K562 (cell line): Measurements from ENCODE around the gene GGACT. TPM values are rescaled to one million over a fixed set of nuclear protein-coding genes. Genes with fewer than 3 reads are reported as not detected.

Source experiments
- ATF2 ChIP-seq: sonication (generic); formaldehyde crosslinking; IDR thresholded peaks from 2 replicates; pipeline ENCODE4 v1.8.1; 2022; ENCODE audit warnings: missing genetic modification reagents
- CBFA2T3 ChIP-seq: fragments of 450-650 bp; IDR thresholded peaks from 2 replicates; pipeline ENCODE4 v1.6.1; 2017
- CEBPB ChIP-seq: fragments of 450-650 bp; IDR thresholded peaks from 2 replicates; pipeline ENCODE4 v1.6.1; 2016; ENCODE audit warnings: missing genetic modification characterization, missing compliant biosample characterization
- CHD4 ChIP-seq: fragments of 200-600 bp; sonication (generic); IDR thresholded peaks from 3 replicates; pipeline ENCODE4 v1.6.1; 2012; ENCODE audit warnings: low read depth, mild to moderate bottlenecking, mixed read lengths, low read length, inconsistent platforms; ENCODE audit not compliant: insufficient read depth, insufficient replicate concordance, poor library complexity, severe bottlenecking
- CUX1 ChIP-seq: fragments of 200-800 bp; sonication (Bioruptor generic); IDR thresholded peaks from 2 replicates; pipeline ENCODE4 v1.6.1; 2016; ENCODE audit warnings: missing genetic modification characterization, missing compliant biosample characterization
- E2F6 ChIP-seq, 2 experiments: IDR thresholded peaks; 2 replicates each; pipeline ENCODE4 v1.6.1; 2011; ENCODE audit warnings: borderline replicate concordance in 1 of 2, control low read depth in 1 of 2, low read depth in 1 of 2, low read length in 1 of 2, mild to moderate bottlenecking in 1 of 2, mixed read lengths in 1 of 2, moderate library complexity in 1 of 2; ENCODE audit not compliant: insufficient read depth in 1 of 2, insufficient read length in 1 of 2, poor library complexity in 1 of 2, severe bottlenecking in 1 of 2; ENCODE audit errors: extremely low read depth in 1 of 2
- MEIS2 ChIP-seq: fragments of 450-650 bp; IDR thresholded peaks from 2 replicates; pipeline ENCODE4 v1.6.1; 2014; ENCODE audit warnings: mild to moderate bottlenecking; ENCODE audit not compliant: partially characterized antibody
- NCOR1 ChIP-seq: fragments of 450-650 bp; IDR thresholded peaks from 2 replicates; pipeline ENCODE4 v1.6.1; 2016; ENCODE audit warnings: mild to moderate bottlenecking, moderate library complexity
- NFIC ChIP-seq: fragments of 450-650 bp; IDR thresholded peaks from 2 replicates; pipeline ENCODE4 v1.6.1; 2017; ENCODE audit warnings: mild to moderate bottlenecking, inconsistent platforms
- NKRF ChIP-seq: fragments of 450-650 bp; IDR thresholded peaks from 2 replicates; pipeline ENCODE4 v1.6.1; 2016; ENCODE audit warnings: borderline replicate concordance
- NR2C1 ChIP-seq, 2 experiments: fragments of 450-650 bp; IDR thresholded peaks; 2 replicates each; pipeline ENCODE4 v1.6.1; 2017; ENCODE audit warnings: mild to moderate bottlenecking in 2 of 2, antibody characterized with exemption in 1 of 2, inconsistent platforms in 1 of 2, missing compliant biosample characterization in 1 of 2, missing genetic modification characterization in 1 of 2
- POLR2A ChIP-seq: fragments of 450-650 bp; conservative IDR thresholded peaks from 2 replicates; pipeline ENCODE4 v1.6.1; 2016
- PRMT5 ChIP-seq: sonication (generic); formaldehyde crosslinking; IDR thresholded peaks from 2 replicates; pipeline ENCODE4 v1.5.0; 2020; ENCODE audit warnings: missing genetic modification reagents
- SNAPC5 ChIP-seq: fragments of 250-450 bp; sonication (Bioruptor Pico); IDR thresholded peaks from 2 replicates; pipeline ENCODE4 v1.8.0; 2021; ENCODE audit warnings: moderate library complexity, mild to moderate bottlenecking, inconsistent platforms
- STAG1 ChIP-seq: sonication (generic); formaldehyde crosslinking; IDR thresholded peaks from 2 replicates; pipeline ENCODE4 v1.5.0; 2020; ENCODE audit warnings: missing genetic modification reagents, borderline replicate concordance
- TCF3 ChIP-seq: sonication (generic); formaldehyde crosslinking; IDR thresholded peaks from 2 replicates; pipeline ENCODE4 v1.4.0; 2020; ENCODE audit warnings: mild to moderate bottlenecking, missing genetic modification reagents
- TGIF2 ChIP-seq: sonication (generic); formaldehyde crosslinking; IDR thresholded peaks from 2 replicates; pipeline ENCODE4 v1.8.1; 2022; ENCODE audit warnings: mild to moderate bottlenecking, missing genetic modification reagents, moderate library complexity
- ZNF175 ChIP-seq: fragments of 200-800 bp; sonication (Bioruptor generic); IDR thresholded peaks from 2 replicates; pipeline ENCODE4 v1.6.1; 2016; ENCODE audit warnings: low read depth, mild to moderate bottlenecking, missing genetic modification characterization, missing compliant biosample characterization
- ZNF778 ChIP-seq: fragments of 450-650 bp; formaldehyde crosslinking; IDR thresholded peaks from 2 replicates; pipeline ENCODE4 v1.4.0; 2020; ENCODE audit warnings: mild to moderate bottlenecking, moderate library complexity
- polyA plus RNA-seq, 8 experiments: library from polyadenylated mRNA; depleted of rRNA in 4 of 8; stranded (reverse) in 5 of 8; unstranded in 3 of 8; fragments of >200 nt; fragmentation: Nextera tagmentation in 2 of 8; fragmentation: Illumina TruSeq in 1 of 8; extraction: Ambion mirVana in 2 of 8; extraction: Trizol in 1 of 8; gene quantifications; 2 replicates each; pipeline versions ENCODE4 v1.2.1 to v1.2.3, GENCODE V29; 2011 to 2014; ENCODE audit warnings: inconsistent platforms in 1 of 8, missing spikeins in 1 of 8
- total RNA-seq, 7 experiments: library from RNA; depleted of rRNA in 6 of 7; stranded (reverse); fragments of >200 nt in 6 of 7; fragmentation: Illumina TruSeq in 2 of 7; extraction: Trizol in 2 of 7; gene quantifications; 2 replicates each; pipeline versions ENCODE4 v1.2.1 to v1.2.3, GENCODE V29; 2011 to 2021; ENCODE audit warnings: low replicate concordance in 1 of 7

GGACT gene
- total and polyA plus RNA-seq, 9 of the 15 experiments (the other 6 are each of a cell fraction or from before 2014, with no cell fraction given), result 0.20 to 3.2 (median 1.7) TPM

GRCh38 chr13:100600915-100601314 lies 12.3 kb upstream of the GGACT start (continued):
- TF ChIP-seq SNAPC5 (CRISPR knock-in tag) (no peak), NR2C1 (IDR thresholded peaks at IDR 0.05) (peak; percentile 50), NR2C1 (tag; IDR thresholded peaks at IDR 0.05) (peak; percentile 45; the same call in 1 of the 2 replicates), NCOR1 (peak; percentile 65), NKRF (peak; percentile 49; the same call in 1 of the 2 replicates), ZNF778 (no peak), ZNF175 (0 out of 2 replicates have a peak, but pooled peaks have one; percentile 45), CBFA2T3 (peak; percentile 84), E2F6 (IDR thresholded peaks at IDR 0.05; ENCODE audit: borderline replicate concordance in 1 of 2, extremely low read depth in 1 of 2, insufficient read depth in 1 of 2, insufficient read length in 1 of 2, low read depth in 1 of 2, low read length in 1 of 2, poor library complexity in 1 of 2, severe bottlenecking in 1 of 2) (peak; percentile 13 to 18), TCF3 (CRISPR knock-in tag) (peak; percentile 65), CUX1 (CRISPR knock-in tag) (no peak), MEIS2 (peak; percentile 37), NFIC (peak; percentile 61), ATF2 (CRISPR knock-in tag) (no peak), TGIF2 (CRISPR knock-in tag) (no peak), STAG1 (CRISPR knock-in tag) (no peak), CEBPB (no peak), POLR2A (peak; percentile 44), PRMT5 (CRISPR knock-in tag) (no peak), CHD4 (no peak)
